ENCODE measurements around the gene TRIM2. TPM values are rescaled to one million over a fixed set of nuclear protein-coding genes. Genes with fewer than 3 reads are reported as not detected.

TRIM2 gene
- total and polyA plus RNA-seq, 10 of the 15 experiments (the other 5 are each of a cell fraction or from before 2014, with no cell fraction given), result 0.06 to 0.19 (median 0.15) TPM; not detected in 3

- TF ChIP-seq NKRF (conservative IDR thresholded peaks at IDR 0.05) (no peak), HCFC1 (IDR thresholded peaks at IDR 0.05; ENCODE audit: low read length) (no peak), MTA3 (IDR thresholded peaks at IDR 0.05; ENCODE audit: borderline replicate concordance, low read length) (no peak), ZNF207 (IDR thresholded peaks at IDR 0.05; ENCODE audit: borderline replicate concordance) (no peak)
These were observed 18.6 kb downstream of the TRIM2 start (continued) for GRCh38 chr4:153222707-153223426.

DNA sequence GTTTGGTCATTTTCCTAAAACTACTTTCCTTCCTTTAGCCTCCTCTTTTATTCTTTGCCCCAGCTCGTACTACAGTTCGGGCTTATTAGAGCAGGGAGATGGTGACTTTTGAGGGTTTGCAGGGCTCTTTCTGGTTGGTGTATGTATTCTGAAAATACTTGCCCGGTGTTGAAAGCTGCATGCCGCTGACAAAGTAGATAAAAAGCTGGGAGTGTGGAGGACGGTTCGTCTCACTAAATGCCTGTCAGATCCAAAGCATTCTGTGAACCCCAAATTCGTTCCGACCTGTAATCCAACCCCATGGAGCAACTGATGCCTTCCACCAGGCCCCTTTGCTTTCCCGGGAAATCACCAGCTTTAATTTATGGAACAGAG, 19.2 kb downstream of the TRIM2 start:
- no peak for FAIRE-seq
- H3K4me2 ChIP-seq (ENCODE audit: control insufficient read depth, insufficient read depth), result peak overlapping the region; percentile 98
- H3K79me2 ChIP-seq (ENCODE audit: control insufficient read depth, insufficient read depth, low read length), result no peaks in the 10 kb centered on the region
- H3K9me3 ChIP-seq (replicated peaks; ENCODE audit: control insufficient read depth, insufficient read depth, low read length), result peaks cover 2% of the 10 kb centered on the region; the same call in 2 of the 3 replicates
- ChIA-PET SMC1A (ENCODE audit: uncharacterized antibody, unreplicated experiment) (interaction anchor here (0.8 kb wide), 1 partner anchor 498 kb away, joined by 3 read pairs; no protein-coding TSS in a partner anchor), POLR2A (no interaction called here), RAD21 (ENCODE audit: unreplicated experiment) (no interaction called here), CTCF (interaction anchor here (1.0 to 1.3 kb wide), 2 partner anchors 8 to 25 kb away, joined by 3 read pairs; no protein-coding TSS in a partner anchor)
- peak overlapping the region; percentile 58 for H3K4me3 ChIP-seq
- no peaks in the 10 kb centered on the region for H4K20me1 ChIP-seq (ENCODE audit: control insufficient read depth, insufficient read depth)
- H3K27me3 ChIP-seq (replicated peaks in 1 of 2; ENCODE audit: control insufficient read depth in 2 of 2, insufficient read depth in 2 of 2, low read length in 1 of 2), result peaks cover 0 to 5% of the 10 kb centered on the region in 2 experiments; a peak in 2 of 4 replicates
- peaks cover 11% of the 10 kb centered on the region for H3K4me1 ChIP-seq (ENCODE audit: control insufficient read depth, insufficient read depth, low read length)
- no peaks in the 10 kb centered on the region for H3K36me3 ChIP-seq (ENCODE audit: control insufficient read depth in 2 of 2, insufficient read depth in 2 of 2, low read length in 1 of 2)
- no TSS peak for BruUV-seq (replicated peaks)
- 12% methylated on average over 9 of the region's 9 CpGs for WGBS (ENCODE audit: insufficient coverage, insufficient replicate concordance, low lambda C conversion rate, missing lambda C conversion rate)
- no peak for DNase-seq (ENCODE audit: low read depth, low spot score)
- TF ChIP-seq, protein P1, sequence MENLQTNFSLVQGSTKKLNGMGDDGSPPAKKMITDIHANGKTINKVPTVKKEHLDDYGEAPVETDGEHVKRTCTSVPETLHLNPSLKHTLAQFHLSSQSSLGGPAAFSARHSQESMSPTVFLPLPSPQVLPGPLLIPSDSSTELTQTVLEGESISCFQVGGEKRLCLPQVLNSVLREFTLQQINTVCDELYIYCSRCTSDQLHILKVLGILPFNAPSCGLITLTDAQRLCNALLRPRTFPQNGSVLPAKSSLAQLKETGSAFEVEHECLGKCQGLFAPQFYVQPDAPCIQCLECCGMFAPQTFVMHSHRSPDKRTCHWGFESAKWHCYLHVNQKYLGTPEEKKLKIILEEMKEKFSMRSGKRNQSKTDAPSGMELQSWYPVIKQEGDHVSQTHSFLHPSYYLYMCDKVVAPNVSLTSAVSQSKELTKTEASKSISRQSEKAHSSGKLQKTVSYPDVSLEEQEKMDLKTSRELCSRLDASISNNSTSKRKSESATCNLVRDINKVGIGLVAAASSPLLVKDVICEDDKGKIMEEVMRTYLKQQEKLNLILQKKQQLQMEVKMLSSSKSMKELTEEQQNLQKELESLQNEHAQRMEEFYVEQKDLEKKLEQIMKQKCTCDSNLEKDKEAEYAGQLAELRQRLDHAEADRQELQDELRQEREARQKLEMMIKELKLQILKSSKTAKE (IDR thresholded peaks at IDR 0.05; ENCODE audit: low read depth, poor library complexity, severe bottlenecking), result no peak
- 0 out of 4 replicates have a peak, but pooled peaks of 1 of the 2 experiments have one; percentile 10 for TF ChIP-seq IKZF2 (IDR thresholded peaks at IDR 0.05)
- no peak for TF ChIP-seq EP300 (IDR thresholded peaks at IDR 0.05; ENCODE audit: borderline replicate concordance in 1 of 2, control insufficient read depth in 1 of 2, low read depth in 2 of 2, low read length in 2 of 2)
- H3K27ac ChIP-seq (ENCODE audit: control insufficient read depth, insufficient read depth), result no peak overlapping the region
- intact Hi-C loops (cut with micrococcal nuclease; ENCODE audit: unreplicated experiment), result loop anchor here (5.0 kb wide), 1 partner anchor 424 kb away; no protein-coding TSS in a partner anchor
- peak overlapping the region; percentile 35 for H2AFZ ChIP-seq (ENCODE audit: control insufficient read depth, low read depth, low read length)
- H3K9ac ChIP-seq (ENCODE audit: control insufficient read depth, insufficient read depth, low read length), result peak overlapping the region; percentile 57; the same call in 1 of the 2 replicates
- in situ Hi-C loops (cut with MboI), result no loop called here
- no peak; the same call in 2 of the 3 replicates for ATAC-seq
